ENCODE results near the gene DGKA. TPM values are rescaled to one million over a fixed set of nuclear protein-coding genes. Genes with fewer than 3 reads are reported as not detected.

DGKA gene
- total and polyA plus RNA-seq, 2 donors from 2014 or later: 13.2 to 68.2 TPM

DNA sequence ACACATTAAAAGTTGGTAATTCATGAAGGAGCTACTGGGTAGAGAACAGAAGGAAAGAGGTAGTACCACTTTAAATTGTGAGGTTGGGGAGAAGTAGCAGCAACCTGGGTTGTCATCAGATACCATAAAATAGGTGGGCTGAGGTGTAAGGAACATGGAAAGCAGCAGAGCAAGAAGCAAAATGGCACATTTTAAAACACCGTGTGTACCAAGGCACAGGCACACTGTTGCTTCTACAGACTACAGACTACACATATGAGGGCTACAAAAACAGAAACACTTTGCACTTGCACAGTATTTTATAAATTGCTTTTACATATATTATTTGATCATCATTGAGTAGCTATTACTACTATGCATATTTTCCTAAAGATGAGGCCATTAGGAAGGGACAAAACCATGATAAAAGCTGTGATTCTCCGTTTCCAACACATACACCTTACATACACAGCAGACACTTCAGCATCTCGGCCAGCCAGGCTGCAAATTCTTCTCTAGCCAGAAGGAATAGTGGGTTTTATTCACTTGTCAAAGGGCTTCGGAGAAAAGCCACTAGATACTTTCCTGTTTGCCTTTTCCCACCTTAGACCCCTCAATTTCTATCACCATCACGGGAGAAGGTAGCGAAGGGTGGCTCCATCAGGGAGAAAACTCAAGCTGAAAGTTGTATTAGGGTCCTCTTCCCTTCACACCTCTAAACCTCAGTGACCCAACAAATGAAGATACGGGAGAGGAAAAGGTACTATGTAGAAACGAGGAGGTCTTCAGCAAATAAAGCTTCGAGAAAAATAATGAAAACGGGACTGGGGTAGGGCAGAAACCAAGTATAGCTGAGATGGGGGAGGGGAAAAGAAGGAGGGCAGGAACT, 4.9 kb upstream of the DGKA start:
- Histone ChIP-seq H3K9me3 (ENCODE audit: control insufficient read depth in 2 of 3, insufficient read depth in 1 of 3, low read length in 3 of 3) (no peaks in the 10 kb centered on the region), H3K36me3 (ENCODE audit: control insufficient read depth in 2 of 3, insufficient read depth in 3 of 3, low read length in 3 of 3) (peaks cover 0 to 3% (median 2%) of the 10 kb centered on the region in 3 donors), H3K4me3 (ENCODE audit: low read length in 3 of 3) (peak overlapping the region; percentile 88 to 99 (median 89)), H3K4me1 (ENCODE audit: control insufficient read depth in 2 of 3, insufficient read depth in 2 of 3, low read depth in 1 of 3, low read length in 3 of 3) (peaks cover 0 to 11% (median 3%) of the 10 kb centered on the region in 3 donors), H3K9ac (ENCODE audit: low read length in 3 of 3) (peak overlapping the region; percentile 2 to 91 (median 83)), H3K27me3 (ENCODE audit: control insufficient read depth, insufficient read depth, low read length) (no peaks in the 10 kb centered on the region), H3K27ac (ENCODE audit: low read depth in 2 of 2, low read length in 2 of 2) (peak overlapping the region; percentile 94 to 98)
- DNase-seq: peak in 1 of 5 donors; percentile 3
- no peak for FAIRE-seq
- intact Hi-C loops (cut with DNase I): no loop called here
- TF ChIP-seq, protein P1, sequence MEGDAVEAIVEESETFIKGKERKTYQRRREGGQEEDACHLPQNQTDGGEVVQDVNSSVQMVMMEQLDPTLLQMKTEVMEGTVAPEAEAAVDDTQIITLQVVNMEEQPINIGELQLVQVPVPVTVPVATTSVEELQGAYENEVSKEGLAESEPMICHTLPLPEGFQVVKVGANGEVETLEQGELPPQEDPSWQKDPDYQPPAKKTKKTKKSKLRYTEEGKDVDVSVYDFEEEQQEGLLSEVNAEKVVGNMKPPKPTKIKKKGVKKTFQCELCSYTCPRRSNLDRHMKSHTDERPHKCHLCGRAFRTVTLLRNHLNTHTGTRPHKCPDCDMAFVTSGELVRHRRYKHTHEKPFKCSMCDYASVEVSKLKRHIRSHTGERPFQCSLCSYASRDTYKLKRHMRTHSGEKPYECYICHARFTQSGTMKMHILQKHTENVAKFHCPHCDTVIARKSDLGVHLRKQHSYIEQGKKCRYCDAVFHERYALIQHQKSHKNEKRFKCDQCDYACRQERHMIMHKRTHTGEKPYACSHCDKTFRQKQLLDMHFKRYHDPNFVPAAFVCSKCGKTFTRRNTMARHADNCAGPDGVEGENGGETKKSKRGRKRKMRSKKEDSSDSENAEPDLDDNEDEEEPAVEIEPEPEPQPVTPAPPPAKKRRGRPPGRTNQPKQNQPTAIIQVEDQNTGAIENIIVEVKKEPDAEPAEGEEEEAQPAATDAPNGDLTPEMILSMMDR (IDR thresholded peaks at IDR 0.05; ENCODE audit: borderline replicate concordance, extremely low read depth, insufficient read depth): no peak

GRCh38 chr12:55926738-55927587, 4.0 kb upstream of the DGKA start:
- H3K9ac ChIP-seq (ENCODE audit: low read length in 3 of 3): peak overlapping the region; percentile 83 to 100 (median 91)
- intact Hi-C loops (cut with DNase I): no loop called here
- peak; percentile 94 to 98 (median 97) for DNase-seq
- TF ChIP-seq, protein P1 (IDR thresholded peaks at IDR 0.05; ENCODE audit: borderline replicate concordance, extremely low read depth, insufficient read depth): peak; percentile 55
- no peak for FAIRE-seq
- peak overlapping the region; percentile 88 to 99 (median 89) for H3K4me3 ChIP-seq (ENCODE audit: low read length in 3 of 3)
- peak overlapping the region; percentile 94 to 98 for H3K27ac ChIP-seq (ENCODE audit: low read depth in 2 of 2, low read length in 2 of 2)
- H3K27me3 ChIP-seq (ENCODE audit: control insufficient read depth, insufficient read depth, low read length): no peaks in the 10 kb centered on the region
- no peaks in the 10 kb centered on the region for H3K9me3 ChIP-seq (ENCODE audit: control insufficient read depth in 2 of 3, insufficient read depth in 1 of 3, low read length in 3 of 3)
- peaks cover 0 to 3% (median 2%) of the 10 kb centered on the region in 3 donors for H3K36me3 ChIP-seq (ENCODE audit: control insufficient read depth in 2 of 3, insufficient read depth in 3 of 3, low read length in 3 of 3)
- H3K4me1 ChIP-seq (ENCODE audit: control insufficient read depth in 2 of 3, insufficient read depth in 2 of 3, low read depth in 1 of 3, low read length in 3 of 3): peaks cover 0 to 14% (median 3%) of the 10 kb centered on the region in 3 donors

DNA sequence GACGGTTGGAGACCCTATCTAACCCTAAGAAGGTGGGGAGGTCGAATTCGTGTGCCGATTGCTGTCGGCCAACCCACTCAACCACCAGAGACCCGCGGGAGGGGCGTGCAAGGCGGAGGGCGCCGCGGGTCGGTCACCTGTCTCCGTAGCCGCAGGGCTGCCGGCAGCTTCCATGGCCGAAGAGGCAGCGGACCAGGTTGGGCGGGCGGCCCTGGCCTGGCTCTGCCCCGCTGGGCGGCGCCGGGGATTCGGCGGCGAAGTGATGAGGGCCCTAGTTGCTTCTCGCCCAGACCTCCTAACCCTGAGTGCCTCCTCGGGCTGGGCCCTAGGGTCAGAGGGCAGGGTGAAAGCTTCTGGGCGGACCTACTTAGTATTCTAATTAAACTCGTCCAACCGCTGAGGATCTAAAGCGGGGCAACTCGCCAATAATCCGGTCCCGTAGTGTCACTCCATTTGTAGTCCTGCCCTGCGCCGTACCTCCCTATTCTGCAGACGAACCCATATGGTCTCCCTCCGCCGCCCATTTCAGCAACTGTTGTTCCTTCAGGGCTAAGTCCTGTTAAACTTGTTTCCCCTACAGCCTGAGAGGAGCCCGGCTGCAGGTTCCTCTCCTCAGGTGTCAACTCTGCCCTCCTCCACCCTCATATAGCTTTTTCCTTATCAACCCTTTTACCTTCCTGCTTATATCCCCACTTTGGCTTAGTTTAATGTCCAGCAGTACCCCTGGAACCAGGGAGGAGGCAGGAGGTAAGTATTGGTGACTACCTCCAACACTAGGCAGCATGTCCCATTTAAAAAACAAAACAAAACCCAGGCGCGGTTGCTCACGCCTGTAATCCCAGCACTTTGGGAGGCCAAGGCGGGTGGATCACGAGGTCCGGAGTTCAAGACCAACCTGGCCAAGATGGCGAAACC, 3.1 kb upstream of the DGKA start, which contains the start of gene PYM1:
TSS of gene PYM1 (minus strand) at position 307 of the 915 bp plus-strand sequence. CDS start at position 174, 133 bp downstream.
- no peaks in the 10 kb centered on the region for H3K27me3 ChIP-seq (ENCODE audit: control insufficient read depth, insufficient read depth, low read length)
- peak; percentile 62 to 92 (median 84) for DNase-seq
- peak within 1 kb of the TSS; percentile 83 to 100 (median 91) for H3K9ac ChIP-seq (ENCODE audit: low read length in 3 of 3)
- FAIRE-seq: no peak
- H3K4me1 ChIP-seq (ENCODE audit: control insufficient read depth in 2 of 3, insufficient read depth in 2 of 3, low read depth in 1 of 3, low read length in 3 of 3): peaks cover 0 to 17% (median 3%) of the 10 kb centered on the region in 3 donors
- TF ChIP-seq, protein P1 (IDR thresholded peaks at IDR 0.05; ENCODE audit: borderline replicate concordance, extremely low read depth, insufficient read depth): peak; percentile 2
- peak within 1 kb of the TSS; percentile 94 to 98 for H3K27ac ChIP-seq (ENCODE audit: low read depth in 2 of 2, low read length in 2 of 2)
- H3K36me3 ChIP-seq (ENCODE audit: control insufficient read depth in 2 of 3, insufficient read depth in 3 of 3, low read length in 3 of 3): peaks cover 0 to 2% (median 0%) of the 10 kb centered on the region in 3 donors
- intact Hi-C loops (cut with DNase I): no loop called here
- peak within 1 kb of the TSS; percentile 88 to 99 (median 89) for H3K4me3 ChIP-seq (ENCODE audit: low read length in 3 of 3)
- H3K9me3 ChIP-seq (ENCODE audit: control insufficient read depth in 2 of 3, insufficient read depth in 1 of 3, low read length in 3 of 3): no peaks in the 10 kb centered on the region

All from kidney (tissue), 14 donors.